ENCODE results near the gene RAB14.

The RAB14 gene

DNA sequence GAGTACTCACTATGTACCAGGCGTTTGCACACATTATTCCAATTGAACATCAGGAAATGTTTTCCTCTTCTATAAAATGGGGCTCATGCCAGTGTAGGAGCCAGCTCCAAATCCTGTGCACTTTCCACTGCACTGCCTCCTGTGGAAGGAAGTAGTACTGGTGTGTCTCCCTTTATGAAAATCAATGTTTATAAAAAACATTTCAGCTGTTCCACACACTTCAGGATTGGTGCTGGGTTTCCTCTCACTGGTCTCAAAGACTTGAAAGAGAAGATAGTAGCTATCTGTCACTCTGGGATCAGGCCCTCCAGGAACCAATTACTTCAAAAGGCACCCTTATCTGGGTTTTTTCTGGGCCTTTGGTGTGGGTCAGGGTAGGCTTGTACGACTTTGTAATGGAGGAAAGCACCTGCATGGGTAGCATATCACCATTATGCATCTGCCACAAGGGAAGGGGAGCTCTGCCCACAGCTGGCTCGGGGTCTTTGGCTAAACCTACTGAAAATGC is 32.5 kb downstream of the RAB14 start:
- no peak overlapping the region for H3K27ac ChIP-seq (ENCODE audit: low read depth, low read length)
- H3K27me3 ChIP-seq (ENCODE audit: control insufficient read depth in 1 of 2, insufficient read depth in 2 of 2, low read length in 2 of 2) = no peaks in the 10 kb centered on the region
- H3K9ac ChIP-seq (ENCODE audit: low read depth in 1 of 2, low read length in 2 of 2) = no peak overlapping the region
- no peaks in the 10 kb centered on the region for H3K4me1 ChIP-seq (ENCODE audit: control insufficient read depth in 1 of 2, insufficient read depth in 2 of 2, low read length in 2 of 2)
- peaks cover 29 to 57% of the 10 kb centered on the region in 2 donors for H3K36me3 ChIP-seq (ENCODE audit: control insufficient read depth in 1 of 2, insufficient read depth in 2 of 2, low read length in 2 of 2)
- H3K4me3 ChIP-seq (ENCODE audit: low read depth in 1 of 2, low read length in 2 of 2) = no peak overlapping the region
- H3K9me3 ChIP-seq (ENCODE audit: control insufficient read depth in 1 of 2, low read length in 2 of 2) = no peaks in the 10 kb centered on the region

DNA sequence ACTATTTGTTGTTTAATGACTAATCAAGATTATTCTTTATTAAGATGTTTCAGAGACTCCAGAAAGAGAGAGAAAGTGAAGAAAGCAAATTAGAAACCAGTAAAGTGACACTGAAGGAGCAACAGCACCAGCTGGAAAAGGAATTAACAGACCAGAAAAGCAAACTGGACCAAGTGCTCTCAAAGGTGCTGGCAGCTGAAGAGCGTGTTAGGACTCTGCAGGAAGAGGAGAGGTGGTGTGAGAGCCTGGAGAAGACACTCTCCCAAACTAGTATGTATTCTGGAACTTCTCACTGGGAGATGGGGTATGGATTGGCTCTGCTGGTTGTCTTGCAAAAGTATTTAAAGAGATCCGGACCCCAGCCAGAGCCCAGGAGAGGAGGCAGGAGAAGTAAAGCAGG is 33.6 kb downstream of the RAB14 start:
- peaks cover 21 to 48% of the 10 kb centered on the region in 2 donors for H3K36me3 ChIP-seq (ENCODE audit: control insufficient read depth in 1 of 2, insufficient read depth in 2 of 2, low read length in 2 of 2)
- H3K9ac ChIP-seq (ENCODE audit: low read depth in 1 of 2, low read length in 2 of 2) = no peak overlapping the region
- H3K4me1 ChIP-seq (ENCODE audit: control insufficient read depth in 1 of 2, insufficient read depth in 2 of 2, low read length in 2 of 2) = no peaks in the 10 kb centered on the region
- no peak overlapping the region for H3K4me3 ChIP-seq (ENCODE audit: low read depth in 1 of 2, low read length in 2 of 2)
- no peaks in the 10 kb centered on the region for H3K9me3 ChIP-seq (ENCODE audit: control insufficient read depth in 1 of 2, low read length in 2 of 2)
- no peak overlapping the region for H3K27ac ChIP-seq (ENCODE audit: low read depth, low read length)
- H3K27me3 ChIP-seq (ENCODE audit: control insufficient read depth in 1 of 2, insufficient read depth in 2 of 2, low read length in 2 of 2) = no peaks in the 10 kb centered on the region

DNA sequence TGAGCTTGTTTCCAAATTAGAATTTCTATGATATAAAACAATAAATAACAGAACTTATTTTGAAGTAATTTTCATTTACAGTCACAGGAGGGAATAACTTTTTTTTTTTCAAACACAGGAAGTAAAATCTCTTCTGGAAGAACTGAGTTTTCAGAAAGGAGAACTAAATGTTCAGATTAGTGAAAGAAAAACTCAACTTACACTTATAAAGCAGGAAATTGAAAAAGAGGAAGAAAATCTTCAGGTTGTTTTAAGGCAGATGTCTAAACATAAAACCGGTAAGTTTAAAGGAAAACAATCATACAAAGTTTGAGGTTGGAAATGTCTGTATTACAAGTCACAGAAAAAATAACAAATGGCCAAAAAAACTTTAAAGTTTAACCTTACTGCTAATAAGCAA is 41.6 kb downstream of the RAB14 start:
- no peak overlapping the region for H3K27ac ChIP-seq (ENCODE audit: low read depth, low read length)
- no peaks in the 10 kb centered on the region for H3K9me3 ChIP-seq (ENCODE audit: control insufficient read depth in 1 of 2, low read length in 2 of 2)
- no peaks in the 10 kb centered on the region for H3K27me3 ChIP-seq (ENCODE audit: control insufficient read depth in 1 of 2, insufficient read depth in 2 of 2, low read length in 2 of 2)
- H3K4me1 ChIP-seq (ENCODE audit: control insufficient read depth in 1 of 2, insufficient read depth in 2 of 2, low read length in 2 of 2) = no peaks in the 10 kb centered on the region
- no peak overlapping the region for H3K4me3 ChIP-seq (ENCODE audit: low read depth in 1 of 2, low read length in 2 of 2)
- peaks cover 7 to 40% of the 10 kb centered on the region in 2 donors for H3K36me3 ChIP-seq (ENCODE audit: control insufficient read depth in 1 of 2, insufficient read depth in 2 of 2, low read length in 2 of 2)
- H3K9ac ChIP-seq (ENCODE audit: low read depth in 1 of 2, low read length in 2 of 2) = no peak overlapping the region

DNA sequence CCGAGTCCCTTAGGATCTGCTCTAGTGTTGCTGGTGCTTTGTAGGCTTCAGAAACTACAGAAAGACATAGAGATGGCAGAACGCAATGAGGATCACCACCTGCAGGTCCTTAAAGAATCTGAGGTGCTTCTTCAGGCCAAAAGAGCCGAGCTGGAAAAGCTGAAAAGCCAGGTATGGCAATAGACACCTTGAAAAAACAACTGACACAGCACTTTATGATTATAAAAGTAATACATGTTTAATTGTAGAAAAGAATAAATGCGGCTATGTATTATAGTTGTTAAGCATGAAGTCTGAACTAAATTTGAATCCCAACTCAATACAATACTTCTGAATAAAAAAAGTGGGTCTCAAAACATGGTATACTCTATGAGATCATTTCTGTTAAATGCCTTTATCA is 43.7 kb downstream of the RAB14 start:
- H3K27ac ChIP-seq (ENCODE audit: low read depth, low read length) = no peak overlapping the region
- no peaks in the 10 kb centered on the region for H3K27me3 ChIP-seq (ENCODE audit: control insufficient read depth in 1 of 2, insufficient read depth in 2 of 2, low read length in 2 of 2)
- H3K36me3 ChIP-seq (ENCODE audit: control insufficient read depth in 1 of 2, insufficient read depth in 2 of 2, low read length in 2 of 2) = peaks cover 7 to 43% of the 10 kb centered on the region in 2 donors
- H3K4me3 ChIP-seq (ENCODE audit: low read depth in 1 of 2, low read length in 2 of 2) = no peak overlapping the region
- H3K9ac ChIP-seq (ENCODE audit: low read depth in 1 of 2, low read length in 2 of 2) = no peak overlapping the region
- no peaks in the 10 kb centered on the region for H3K9me3 ChIP-seq (ENCODE audit: control insufficient read depth in 1 of 2, low read length in 2 of 2)
- H3K4me1 ChIP-seq (ENCODE audit: control insufficient read depth in 1 of 2, insufficient read depth in 2 of 2, low read length in 2 of 2) = no peaks in the 10 kb centered on the region

DNA sequence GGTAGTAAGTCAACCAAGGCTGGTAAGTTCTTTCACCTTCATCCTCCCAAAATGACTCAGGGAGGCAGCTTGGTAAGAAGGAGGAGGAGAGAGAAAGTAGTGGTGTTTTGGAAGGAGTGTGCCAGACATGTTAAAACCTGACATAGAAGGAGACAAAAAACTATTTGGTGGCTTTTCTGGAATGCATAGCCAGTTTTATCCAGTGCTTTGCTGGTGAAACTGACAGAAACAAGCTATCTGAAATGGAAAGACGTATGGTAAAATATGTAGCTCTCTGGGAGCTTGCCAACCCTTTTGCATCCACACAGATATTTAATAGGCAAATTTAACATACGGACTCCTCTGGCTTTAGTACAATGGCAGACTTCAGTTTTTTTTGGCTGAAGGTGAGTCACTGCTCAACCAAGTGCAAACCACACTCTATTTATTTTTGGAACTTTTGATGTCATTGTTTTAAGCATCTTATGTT is 45.4 kb downstream of the RAB14 start:
- H3K36me3 ChIP-seq (ENCODE audit: control insufficient read depth in 1 of 2, insufficient read depth in 2 of 2, low read length in 2 of 2) = peaks cover 7 to 38% of the 10 kb centered on the region in 2 donors
- no peak overlapping the region for H3K27ac ChIP-seq (ENCODE audit: low read depth, low read length)
- no peak overlapping the region for H3K4me3 ChIP-seq (ENCODE audit: low read depth in 1 of 2, low read length in 2 of 2)

DNA sequence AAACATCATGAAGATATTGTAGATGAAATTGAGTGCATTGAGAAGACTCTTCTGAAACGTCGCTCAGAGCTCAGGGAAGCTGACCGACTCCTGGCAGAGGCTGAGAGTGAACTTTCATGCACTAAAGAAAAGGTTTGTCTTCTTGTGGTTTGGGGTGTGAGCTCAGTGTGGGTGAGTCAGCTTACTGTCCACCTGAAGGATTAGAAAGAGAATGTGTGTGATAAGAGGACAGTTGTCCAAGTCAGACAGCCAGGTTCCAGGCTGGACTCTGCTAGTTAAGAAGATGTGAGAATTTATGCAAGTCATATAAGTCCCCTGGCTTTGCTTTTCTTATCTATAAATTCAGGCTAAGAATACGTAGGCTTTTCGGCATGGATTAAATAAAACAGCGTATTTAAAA is 46.9 kb downstream of the RAB14 start:
- H3K4me3 ChIP-seq (ENCODE audit: low read depth in 1 of 2, low read length in 2 of 2) = no peak overlapping the region
- H3K27me3 ChIP-seq (ENCODE audit: control insufficient read depth in 1 of 2, insufficient read depth in 2 of 2, low read length in 2 of 2) = no peaks in the 10 kb centered on the region
- H3K4me1 ChIP-seq (ENCODE audit: control insufficient read depth in 1 of 2, insufficient read depth in 2 of 2, low read length in 2 of 2) = no peaks in the 10 kb centered on the region
- H3K9ac ChIP-seq (ENCODE audit: low read depth in 1 of 2, low read length in 2 of 2) = no peak overlapping the region
- H3K9me3 ChIP-seq (ENCODE audit: control insufficient read depth in 1 of 2, low read length in 2 of 2) = no peaks in the 10 kb centered on the region
- H3K27ac ChIP-seq (ENCODE audit: low read depth, low read length) = no peak overlapping the region
- peaks cover 7 to 44% of the 10 kb centered on the region in 2 donors for H3K36me3 ChIP-seq (ENCODE audit: control insufficient read depth in 1 of 2, insufficient read depth in 2 of 2, low read length in 2 of 2)

More for the DNA sequence above, 45.4 kb downstream of the RAB14 start:
- no peak overlapping the region for H3K9ac ChIP-seq (ENCODE audit: low read depth in 1 of 2, low read length in 2 of 2)
- no peaks in the 10 kb centered on the region for H3K4me1 ChIP-seq (ENCODE audit: control insufficient read depth in 1 of 2, insufficient read depth in 2 of 2, low read length in 2 of 2)
- H3K9me3 ChIP-seq (ENCODE audit: control insufficient read depth in 1 of 2, low read length in 2 of 2) = no peaks in the 10 kb centered on the region
- H3K27me3 ChIP-seq (ENCODE audit: control insufficient read depth in 1 of 2, insufficient read depth in 2 of 2, low read length in 2 of 2) = no peaks in the 10 kb centered on the region

DNA sequence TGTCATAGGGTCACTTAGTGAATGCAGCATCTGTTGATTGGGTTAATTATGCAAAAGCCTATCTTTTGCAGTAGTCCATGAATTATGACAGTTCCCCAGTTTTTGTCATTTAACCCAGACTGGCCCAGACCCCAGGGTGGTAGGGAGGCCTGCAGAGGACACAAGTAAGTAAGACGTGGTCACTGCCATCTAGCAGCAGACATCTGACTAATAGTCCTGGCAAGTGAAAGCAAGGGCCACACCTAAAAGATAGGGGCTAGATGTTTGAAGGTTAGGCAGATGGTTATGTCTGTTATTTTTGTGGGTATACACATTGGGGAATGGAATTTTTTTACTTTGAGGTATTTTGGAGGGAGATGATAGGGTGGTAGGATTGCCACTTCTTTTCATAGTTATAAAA is 48.0 kb downstream of the RAB14 start:
- Histone ChIP-seq H3K27ac (ENCODE audit: low read depth, low read length) (no peak overlapping the region), H3K9ac (ENCODE audit: low read depth in 1 of 2, low read length in 2 of 2) (no peak overlapping the region), H3K27me3 (ENCODE audit: control insufficient read depth in 1 of 2, insufficient read depth in 2 of 2, low read length in 2 of 2) (no peaks in the 10 kb centered on the region), H3K9me3 (ENCODE audit: control insufficient read depth in 1 of 2, low read length in 2 of 2) (no peaks in the 10 kb centered on the region), H3K4me3 (ENCODE audit: low read depth in 1 of 2, low read length in 2 of 2) (no peak overlapping the region), H3K36me3 (ENCODE audit: control insufficient read depth in 1 of 2, insufficient read depth in 2 of 2, low read length in 2 of 2) (peaks cover 5 to 48% of the 10 kb centered on the region in 2 donors), H3K4me1 (ENCODE audit: control insufficient read depth in 1 of 2, insufficient read depth in 2 of 2, low read length in 2 of 2) (no peaks in the 10 kb centered on the region)

DNA sequence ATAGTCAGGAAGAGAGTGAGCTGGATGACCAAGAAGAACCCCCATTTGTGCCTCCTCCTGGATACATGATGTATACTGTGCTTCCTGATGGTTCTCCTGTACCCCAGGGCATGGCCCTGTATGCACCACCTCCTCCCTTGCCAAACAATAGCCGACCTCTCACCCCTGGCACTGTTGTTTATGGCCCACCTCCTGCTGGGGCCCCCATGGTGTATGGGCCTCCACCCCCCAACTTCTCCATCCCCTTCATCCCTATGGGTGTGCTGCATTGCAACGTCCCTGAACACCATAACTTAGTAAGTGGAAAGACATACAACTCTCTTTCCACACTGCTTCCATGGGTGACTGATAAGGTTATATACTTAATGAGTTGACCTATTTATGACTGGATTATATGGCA is 51.5 kb downstream of the RAB14 start:
- H3K4me3 ChIP-seq (ENCODE audit: low read depth in 1 of 2, low read length in 2 of 2) = no peak overlapping the region
- peaks cover 15 to 50% of the 10 kb centered on the region in 2 donors for H3K36me3 ChIP-seq (ENCODE audit: control insufficient read depth in 1 of 2, insufficient read depth in 2 of 2, low read length in 2 of 2)
- no peaks in the 10 kb centered on the region for H3K27me3 ChIP-seq (ENCODE audit: control insufficient read depth in 1 of 2, insufficient read depth in 2 of 2, low read length in 2 of 2)
- no peaks in the 10 kb centered on the region for H3K4me1 ChIP-seq (ENCODE audit: control insufficient read depth in 1 of 2, insufficient read depth in 2 of 2, low read length in 2 of 2)
- no peak overlapping the region for H3K9ac ChIP-seq (ENCODE audit: low read depth in 1 of 2, low read length in 2 of 2)
- H3K9me3 ChIP-seq (ENCODE audit: control insufficient read depth in 1 of 2, low read length in 2 of 2) = no peaks in the 10 kb centered on the region
- no peak overlapping the region for H3K27ac ChIP-seq (ENCODE audit: low read depth, low read length)

DNA sequence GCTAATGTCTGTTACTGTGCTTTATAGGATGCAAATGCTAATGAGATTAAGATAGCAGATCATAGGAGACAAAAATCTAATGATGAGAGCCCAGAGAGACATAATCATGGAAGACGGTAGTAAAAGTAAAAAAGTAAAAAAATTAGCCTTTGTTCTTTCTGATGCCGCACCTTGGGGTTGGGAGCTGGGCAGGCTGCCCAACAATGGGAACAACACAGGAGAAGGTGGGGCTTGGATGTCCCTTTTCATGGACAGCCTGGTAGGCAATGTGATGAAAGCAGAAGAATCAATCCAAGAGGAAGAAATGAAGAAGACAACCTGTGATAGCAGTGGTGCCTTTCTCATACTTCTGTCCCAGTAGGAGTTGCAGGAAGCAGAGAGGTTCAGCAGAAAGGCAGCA is 57.2 kb downstream of the RAB14 start:
- H3K9ac ChIP-seq (ENCODE audit: low read depth in 1 of 2, low read length in 2 of 2) = no peak overlapping the region
- H3K36me3 ChIP-seq (ENCODE audit: control insufficient read depth in 1 of 2, insufficient read depth in 2 of 2, low read length in 2 of 2) = peaks cover 38 to 77% of the 10 kb centered on the region in 2 donors
- no peak overlapping the region for H3K4me3 ChIP-seq (ENCODE audit: low read depth in 1 of 2, low read length in 2 of 2)
- H3K4me1 ChIP-seq (ENCODE audit: control insufficient read depth in 1 of 2, insufficient read depth in 2 of 2, low read length in 2 of 2) = no peaks in the 10 kb centered on the region
- H3K27ac ChIP-seq (ENCODE audit: low read depth, low read length) = no peak overlapping the region
- H3K27me3 ChIP-seq (ENCODE audit: control insufficient read depth in 1 of 2, insufficient read depth in 2 of 2, low read length in 2 of 2) = no peaks in the 10 kb centered on the region
- no peaks in the 10 kb centered on the region for H3K9me3 ChIP-seq (ENCODE audit: control insufficient read depth in 1 of 2, low read length in 2 of 2)

DNA sequence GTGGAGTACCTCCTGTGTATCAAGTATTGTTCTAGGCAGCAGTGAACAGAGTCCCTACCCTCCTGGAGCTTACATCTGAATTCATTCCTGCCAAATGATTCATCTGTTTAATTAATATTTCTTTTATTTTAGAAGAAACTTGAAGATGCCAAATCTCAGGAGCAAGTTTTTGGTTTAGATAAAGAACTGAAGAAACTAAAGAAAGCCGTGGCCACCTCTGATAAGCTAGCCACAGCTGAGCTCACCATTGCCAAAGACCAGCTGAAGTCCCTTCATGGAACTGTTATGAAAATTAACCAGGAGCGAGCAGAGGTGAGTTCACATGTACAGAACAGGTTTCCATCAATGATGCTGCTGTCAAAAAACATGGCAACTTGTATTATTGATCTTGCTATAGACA is 57.9 kb downstream of the RAB14 start:
- Histone ChIP-seq H3K9me3 (ENCODE audit: control insufficient read depth in 1 of 2, low read length in 2 of 2) (no peaks in the 10 kb centered on the region), H3K27me3 (ENCODE audit: control insufficient read depth in 1 of 2, insufficient read depth in 2 of 2, low read length in 2 of 2) (no peaks in the 10 kb centered on the region), H3K36me3 (ENCODE audit: control insufficient read depth in 1 of 2, insufficient read depth in 2 of 2, low read length in 2 of 2) (peaks cover 38 to 80% of the 10 kb centered on the region in 2 donors), H3K4me3 (ENCODE audit: low read depth in 1 of 2, low read length in 2 of 2) (no peak overlapping the region), H3K27ac (ENCODE audit: low read depth, low read length) (no peak overlapping the region), H3K4me1 (ENCODE audit: control insufficient read depth in 1 of 2, insufficient read depth in 2 of 2, low read length in 2 of 2) (no peaks in the 10 kb centered on the region), H3K9ac (ENCODE audit: low read depth in 1 of 2, low read length in 2 of 2) (no peak overlapping the region)

DNA sequence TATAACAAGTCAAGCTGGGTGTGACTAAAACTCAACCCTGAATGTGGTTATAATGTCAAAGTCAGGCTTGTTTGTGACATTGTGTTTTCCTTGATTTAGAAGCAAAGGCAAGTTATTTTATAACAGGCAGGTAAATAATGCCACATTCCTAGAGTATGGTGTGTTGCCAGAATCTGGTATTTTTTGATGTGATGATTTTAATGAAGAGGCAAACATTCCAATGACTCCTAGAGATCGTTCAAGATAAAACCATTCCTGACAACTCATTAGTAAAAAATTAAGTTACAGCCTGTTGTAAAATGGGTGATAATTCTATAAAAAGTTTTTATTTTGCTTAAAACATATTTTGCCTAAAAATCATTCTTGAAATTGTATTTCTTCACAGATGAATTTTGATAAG is 60.0 kb downstream of the RAB14 start:
- peaks cover 30 to 74% of the 10 kb centered on the region in 2 donors for H3K36me3 ChIP-seq (ENCODE audit: control insufficient read depth in 1 of 2, insufficient read depth in 2 of 2, low read length in 2 of 2)
- H3K27me3 ChIP-seq (ENCODE audit: control insufficient read depth in 1 of 2, insufficient read depth in 2 of 2, low read length in 2 of 2) = no peaks in the 10 kb centered on the region
- no peak overlapping the region for H3K9ac ChIP-seq (ENCODE audit: low read depth in 1 of 2, low read length in 2 of 2)

More for the DNA sequence above, 60.0 kb downstream of the RAB14 start:
- H3K9me3 ChIP-seq (ENCODE audit: control insufficient read depth in 1 of 2, low read length in 2 of 2) = no peaks in the 10 kb centered on the region
- H3K4me1 ChIP-seq (ENCODE audit: control insufficient read depth in 1 of 2, insufficient read depth in 2 of 2, low read length in 2 of 2) = no peaks in the 10 kb centered on the region
- no peak overlapping the region for H3K27ac ChIP-seq (ENCODE audit: low read depth, low read length)
- H3K4me3 ChIP-seq (ENCODE audit: low read depth in 1 of 2, low read length in 2 of 2) = no peak overlapping the region

Measured in duodenal mucosa (tissue), 2 donors.